GM21526 (cell line): Measurements from ENCODE around the gene CALCR.
"Not testable (repeated sequence)": the region's sequence is repeated elsewhere in the genome, so short reads cannot be mapped to it uniquely, and the experiment has no call there.

Experiments
- ATAC-seq: cut with Tn5 transposase; IDR thresholded peaks from one replicate; pipeline ENCODE4 v1.9.1; 2021; ENCODE audit warnings: moderate library complexity; ENCODE audit not compliant: unreplicated experiment, low FRiP score

Gene CALCR

GRCh38 chr7:93574646-93575554 is at the start of gene CALCR:
Gene CALCR, minus strand, starts transcription at chr7:93574724. Its CDS starts 87,743 bp downstream, at chr7:93486981.
- ATAC-seq: no peak

GRCh38 chr7:93623816-93624215 is 49.3 kb upstream of the CALCR start:
- ATAC-seq: no peak

- no peak for ATAC-seq
Observed at GRCh38 chr7:93622036-93623033, 47.8 kb upstream of the CALCR start.

- ATAC-seq: no peak
Observed at GRCh38 chr7:93620864-93621263, 46.3 kb upstream of the CALCR start.

- no peak for ATAC-seq
Observed at GRCh38 chr7:93620057-93620456, 45.5 kb upstream of the CALCR start.

- ATAC-seq: no peak
Observed at GRCh38 chr7:93601363-93601762, 26.8 kb upstream of the CALCR start.

- no peak for ATAC-seq
Observed at GRCh38 chr7:93594250-93594649, 19.7 kb upstream of the CALCR start.

- ATAC-seq: no peak
Observed at GRCh38 chr7:93592588-93593266, 18.2 kb upstream of the CALCR start.

GRCh38 chr7:93591224-93592050 is 16.9 kb upstream of the CALCR start:
- ATAC-seq: not testable (repeated sequence)

GRCh38 chr7:93586479-93586865 is 11.9 kb upstream of the CALCR start:
- ATAC-seq: not testable (repeated sequence)

- ATAC-seq: not testable (repeated sequence)
Observed at GRCh38 chr7:93585694-93586478, 11.4 kb upstream of the CALCR start.

- ATAC-seq: no peak
Observed at GRCh38 chr7:93579431-93579830, 4.9 kb upstream of the CALCR start.

- ATAC-seq: no peak
Observed at GRCh38 chr7:93578762-93579161, 4.2 kb upstream of the CALCR start.

- no peak for ATAC-seq
Observed at GRCh38 chr7:93575555-93576399, 1.3 kb upstream of the CALCR start.

- ATAC-seq: no peak
Observed at GRCh38 chr7:93574269-93574645, 267 bp downstream of the CALCR start.

GRCh38 chr7:93569189-93569588 is 5.3 kb downstream of the CALCR start:
- no peak for ATAC-seq

GRCh38 chr7:93566876-93567275 is 7.6 kb downstream of the CALCR start:
- no peak for ATAC-seq

GRCh38 chr7:93563584-93563983 is 10.9 kb downstream of the CALCR start:
- ATAC-seq: no peak
